Measurements from ENCODE around the gene MORF4L2.
"Not testable (repeated sequence)": the region's sequence is repeated elsewhere in the genome, so short reads cannot be mapped to it uniquely, and the experiment has no call there.

Gene MORF4L2

GRCh38 chrX:103678199-103678993 is 8.1 kb downstream of the MORF4L2 start:
- no peak for DNase-seq (ENCODE audit: low read depth, low spot score)

GRCh38 chrX:103674531-103675454 is 11.7 kb downstream of the MORF4L2 start:
- no peak for DNase-seq (ENCODE audit: low read depth, low spot score)

GRCh38 chrX:103669745-103670144 is 16.8 kb downstream of the MORF4L2 start:
- no peak for DNase-seq (ENCODE audit: low read depth, low spot score)

GRCh38 chrX:103666202-103667107 is 20.0 kb downstream of the MORF4L2 start:
- no peak for DNase-seq (ENCODE audit: low read depth, low spot score)

- DNase-seq (ENCODE audit: low read depth, low spot score), result no peak
Measured at GRCh38 chrX:103663981-103664762, 22.3 kb downstream of the MORF4L2 start.

- not testable (repeated sequence) for DNase-seq (ENCODE audit: low read depth, low spot score)
Measured at GRCh38 chrX:103659460-103659859, 27.0 kb downstream of the MORF4L2 start.

- no peak for DNase-seq (ENCODE audit: low read depth, low spot score)
Measured at GRCh38 chrX:103658681-103659433, 27.6 kb downstream of the MORF4L2 start.

GRCh38 chrX:103657066-103657465 is 29.4 kb downstream of the MORF4L2 start:
- not testable (repeated sequence) for DNase-seq (ENCODE audit: low read depth, low spot score)

GRCh38 chrX:103656617-103657016 is 29.9 kb downstream of the MORF4L2 start:
- DNase-seq (ENCODE audit: low read depth, low spot score), result no peak

- not testable (repeated sequence) for DNase-seq (ENCODE audit: low read depth, low spot score)
Measured at GRCh38 chrX:103655230-103656000, 31.1 kb downstream of the MORF4L2 start.

- DNase-seq (ENCODE audit: low read depth, low spot score), result no peak
Measured at GRCh38 chrX:103651151-103651773, 35.2 kb downstream of the MORF4L2 start.

GRCh38 chrX:103647630-103648029 is 38.9 kb downstream of the MORF4L2 start:
- DNase-seq (ENCODE audit: low read depth, low spot score), result no peak

- DNase-seq (ENCODE audit: low read depth, low spot score), result no peak
Measured at GRCh38 chrX:103644125-103644524, 42.4 kb downstream of the MORF4L2 start.

- DNase-seq (ENCODE audit: low read depth, low spot score), result no peak
Measured at GRCh38 chrX:103640401-103641155, 45.9 kb downstream of the MORF4L2 start.

GRCh38 chrX:103638479-103639346 is 47.8 kb downstream of the MORF4L2 start:
- not testable (repeated sequence) for DNase-seq (ENCODE audit: low read depth, low spot score)

GRCh38 chrX:103637604-103638338 is 48.7 kb downstream of the MORF4L2 start:
- DNase-seq (ENCODE audit: low read depth, low spot score), result no peak
